B cell (primary cell): ENCODE data around the gene TUBA8. TPM values are rescaled to one million over a fixed set of nuclear protein-coding genes. Genes with fewer than 3 reads are reported as not detected.
"Not testable (repeated sequence)": the region's sequence is repeated elsewhere in the genome, so short reads cannot be mapped to it uniquely, and the experiment has no call there.

Source experiments
- ATAC-seq: fragments of 200-7000 bp; cut with Tn5 transposase; one replicate; pipeline ENCODE4 v1.10.0; 2021; ENCODE audit warnings: low read depth, mild to moderate bottlenecking, moderate number of reproducible peaks, moderate library complexity
- CTCF ChIA-PET: fragments of 350-600 bp; sonication (Branson Sonifier 250); formaldehyde crosslinking; loops from one replicate; lab custom pipeline; 2021; ENCODE audit warnings: antibody characterized with exemption, inconsistent platforms; lab: Charles Lee
- POLR2A ChIA-PET: fragments of 350-600 bp; sonication (Branson Sonifier 250); formaldehyde crosslinking; loops from one replicate; lab custom pipeline; 2021; ENCODE audit warnings: antibody characterized with exemption; lab: Charles Lee
- DNase-seq: peaks from one replicate; pipeline ENCODE4 v3.0.0; 2013
- H2AFZ ChIP-seq: 2 replicates; pipeline ENCODE4 v1.6.1; 2012; ENCODE audit warnings: mild to moderate bottlenecking, low read depth, low read length; ENCODE audit not compliant: insufficient read depth, poor library complexity, severe bottlenecking
- H3K27ac ChIP-seq, 2 donors: 1 replicate in 1 of 2; 2 replicates in 1 of 2; pipeline ENCODE4 v1.5.1; 2012 to 2013; ENCODE audit warnings: low read length in 2 of 2, mild to moderate bottlenecking in 2 of 2, moderate library complexity in 1 of 2
- H3K27me3 ChIP-seq, 4 experiments: fragments of 200-600 bp in 1 of 4; sonication (generic) in 1 of 4; replicated peaks in 1 of 4; 1 replicate in 2 of 4; 2 replicates in 2 of 4; pipeline versions ENCODE4 v1.6.1 to v1.7.0; 2013 to 2016; ENCODE audit warnings: low read length in 3 of 4, mild to moderate bottlenecking in 2 of 4, mixed read lengths in 1 of 4, moderate library complexity in 1 of 4; ENCODE audit not compliant: insufficient read depth in 4 of 4, control insufficient read depth in 3 of 4; ENCODE audit errors: control extremely low read depth in 1 of 4
- H3K36me3 ChIP-seq, 2 experiments: replicated peaks in 1 of 2; 1 replicate in 1 of 2; 2 replicates in 1 of 2; pipeline versions ENCODE4 v1.6.1 to v1.7.1; 2013; ENCODE audit warnings: low read length in 1 of 2; ENCODE audit not compliant: insufficient read depth in 2 of 2, control insufficient read depth in 1 of 2; ENCODE audit errors: control extremely low read depth in 1 of 2, extremely low read depth in 1 of 2
- H3K4me1 ChIP-seq, 2 donors: fragments of 200-600 bp in 1 of 2; sonication (generic) in 1 of 2; 1 replicate in 1 of 2; 2 replicates in 1 of 2; pipeline versions ENCODE4 v1.5.1 to v1.6.1; 2013 to 2017; ENCODE audit warnings: low read length in 2 of 2; ENCODE audit not compliant: control insufficient read depth in 2 of 2, insufficient read depth in 2 of 2
- H3K4me2 ChIP-seq: replicated peaks from 2 replicates; pipeline ENCODE3; 2012; ENCODE audit warnings: mild to moderate bottlenecking, low read depth, low read length; ENCODE audit not compliant: poor library complexity, severe bottlenecking
- H3K4me3 ChIP-seq, 5 experiments: fragments of 200-600 bp in 1 of 5; sonication (generic) in 1 of 5; 1 replicate in 3 of 5; 2 replicates in 2 of 5; pipeline versions ENCODE4 v1.5.1 to v1.7.0; 2011 to 2016; ENCODE audit warnings: low read length in 4 of 5, mild to moderate bottlenecking in 4 of 5, low read depth in 2 of 5, control low read depth in 1 of 5, moderate library complexity in 1 of 5; ENCODE audit not compliant: insufficient read depth in 1 of 5; ENCODE audit errors: control extremely low read depth in 1 of 5, extremely low read depth in 1 of 5
- H3K79me2 ChIP-seq: fragments of 200-600 bp; sonication (generic); one replicate; pipeline ENCODE4 v1.6.0; 2016; ENCODE audit warnings: low read length; ENCODE audit not compliant: control insufficient read depth, insufficient read depth
- H3K9ac ChIP-seq: fragments of 200-600 bp; sonication (generic); 2 replicates; pipeline ENCODE4 v1.6.1; 2017; ENCODE audit warnings: mild to moderate bottlenecking, low read length, moderate library complexity
- H3K9me3 ChIP-seq, 3 donors: one replicate each; pipeline versions ENCODE4 v1.6.1 to v1.7.1; 2013; ENCODE audit warnings: low read length in 2 of 3; ENCODE audit not compliant: control insufficient read depth in 2 of 3, insufficient read depth in 1 of 3; ENCODE audit errors: control extremely low read depth in 1 of 3
- H4K20me1 ChIP-seq: 2 replicates; pipeline ENCODE4 v1.6.0; 2012; ENCODE audit warnings: mild to moderate bottlenecking, low read length; ENCODE audit not compliant: insufficient read depth, control insufficient read depth, poor library complexity, severe bottlenecking
- H3K27ac Mint-ChIP-seq: one replicate; pipeline ENCODE4 v1.8.0; 2021; ENCODE audit warnings: mixed read lengths
- H3K27me3 Mint-ChIP-seq: one replicate; pipeline ENCODE4 v1.8.0; 2021; ENCODE audit warnings: mixed read lengths
- H3K4me1 Mint-ChIP-seq: one replicate; pipeline ENCODE4 v1.8.0; 2021; ENCODE audit warnings: mixed read lengths
- H3K4me3 Mint-ChIP-seq: one replicate; pipeline ENCODE4 v1.8.0; 2021; ENCODE audit warnings: mixed read lengths
- H3K9me3 Mint-ChIP-seq: one replicate; pipeline ENCODE4 v1.8.0; 2022; ENCODE audit warnings: mixed read lengths; ENCODE audit not compliant: insufficient read depth
- WGBS: methylation state at CpG from one replicate; pipeline ENCODE4 v1.1.5; 2013; ENCODE audit warnings: missing lambda C conversion rate; ENCODE audit not compliant: insufficient coverage; 5-methylcytosine and 5-hydroxymethylcytosine counted together
- intact Hi-C: fragments of 100-400 bp; cut with micrococcal nuclease; formaldehyde crosslinking; loops from one replicate; pipeline ENCODE4 v1.10.0; 2022
- polyA plus RNA-seq: library from polyadenylated mRNA; depleted of rRNA; stranded (reverse); fragments of >200 nt; gene quantifications from 2 replicates; pipeline ENCODE4 v1.2.3, GENCODE V29; 2012
- total RNA-seq, 2 donors: library from RNA; stranded (reverse); fragments of 120-200 nt in 1 of 2; gene quantifications; 1 replicate in 1 of 2; 2 replicates in 1 of 2; pipeline versions ENCODE4 v1.2.3 to v1.2.4, GENCODE V29; 2013 to 2022

TUBA8 gene
- total and polyA plus RNA-seq, 2 donors (not counting 1 experiment from before 2014, with no cell fraction given), result 1.8 to 3.4 TPM

GRCh38 chr22:18163843-18164242 lies 53.2 kb downstream of the TUBA8 start:
- H3K9me3 Mint-ChIP-seq, H3K4me1 ChIP-seq, H3K27ac Mint-ChIP-seq, H3K9me3 ChIP-seq, H3K36me3 ChIP-seq, H3K4me3 Mint-ChIP-seq, H3K27ac ChIP-seq, H3K9ac ChIP-seq, DNase-seq, H3K27me3 ChIP-seq, H3K4me2 ChIP-seq, POLR2A ChIA-PET, H2AFZ ChIP-seq, H3K4me3 ChIP-seq, intact Hi-C loops, H3K27me3 Mint-ChIP-seq, H4K20me1 ChIP-seq, ATAC-seq, CTCF ChIA-PET, H3K4me1 Mint-ChIP-seq, H3K79me2 ChIP-seq: not testable (repeated sequence)
- 40% methylated on average over 4 of the region's 7 CpGs for WGBS

- H3K4me1 Mint-ChIP-seq, CTCF ChIA-PET, H3K9me3 Mint-ChIP-seq, H4K20me1 ChIP-seq, H3K4me3 Mint-ChIP-seq, H3K4me2 ChIP-seq, H3K9ac ChIP-seq, H2AFZ ChIP-seq, H3K4me1 ChIP-seq, H3K4me3 ChIP-seq, POLR2A ChIA-PET, H3K27ac ChIP-seq, intact Hi-C loops, H3K27me3 ChIP-seq, DNase-seq, H3K27ac Mint-ChIP-seq, H3K27me3 Mint-ChIP-seq, ATAC-seq, H3K9me3 ChIP-seq, H3K79me2 ChIP-seq, H3K36me3 ChIP-seq: not testable (repeated sequence)
- 9% methylated on average over 3 of the region's 8 CpGs for WGBS
Measured at GRCh38 chr22:18164584-18164983, 54.0 kb downstream of the TUBA8 start.

- H3K79me2 ChIP-seq, ATAC-seq, H3K4me1 ChIP-seq, intact Hi-C loops, H3K27me3 ChIP-seq, H3K27me3 Mint-ChIP-seq, H3K36me3 ChIP-seq, H3K4me1 Mint-ChIP-seq, DNase-seq, H4K20me1 ChIP-seq, H3K4me3 Mint-ChIP-seq, H3K27ac ChIP-seq, H3K9me3 Mint-ChIP-seq, H3K9me3 ChIP-seq, H3K4me2 ChIP-seq, H3K9ac ChIP-seq, CTCF ChIA-PET, POLR2A ChIA-PET, H3K4me3 ChIP-seq, H2AFZ ChIP-seq, H3K27ac Mint-ChIP-seq: not testable (repeated sequence)
- WGBS, result no CpG with 5 or more reads among the region's 7 CpGs
Measured at GRCh38 chr22:18165356-18165755, 54.7 kb downstream of the TUBA8 start.

GRCh38 chr22:18170284-18170683 lies 59.7 kb downstream of the TUBA8 start:
- ATAC-seq, H3K4me3 Mint-ChIP-seq, H3K79me2 ChIP-seq, H3K4me3 ChIP-seq, H4K20me1 ChIP-seq, H3K27ac Mint-ChIP-seq, POLR2A ChIA-PET, H3K4me1 Mint-ChIP-seq, intact Hi-C loops, H3K27me3 ChIP-seq, H3K9ac ChIP-seq, H3K9me3 ChIP-seq, H3K36me3 ChIP-seq, H3K4me2 ChIP-seq, H3K4me1 ChIP-seq, H3K27ac ChIP-seq, H3K27me3 Mint-ChIP-seq, H3K9me3 Mint-ChIP-seq, DNase-seq, H2AFZ ChIP-seq, CTCF ChIA-PET: not testable (repeated sequence)
- 96% methylated on average over 9 of the region's 17 CpGs for WGBS
